AG04449 (cell line): Measurements from ENCODE around the gene EXOSC3.
"Not testable (repeated sequence)": the region's sequence is repeated elsewhere in the genome, so short reads cannot be mapped to it uniquely, and the experiment has no call there.

Experiments
- CTCF ChIA-PET: fragments of 350-600 bp; formaldehyde crosslinking; extraction: SDS; loops from one replicate; lab custom pipeline; 2021; ENCODE audit warnings: antibody characterized with exemption; lab: Yijun Ruan, JAX
- POLR2A ChIA-PET: fragments of 400-600, 350-600 bp; formaldehyde crosslinking; extraction: SDS; loops from one replicate; lab custom pipeline; 2020; ENCODE audit warnings: antibody characterized with exemption, inconsistent platforms; lab: Yijun Ruan, JAX
- DNase-seq: peaks from one replicate; pipeline ENCODE4 v3.0.0-alpha.2; 2010; ENCODE audit warnings: low read depth, low spot score
- H3K4me3 ChIP-seq: 2 replicates; pipeline ENCODE4 v1.5.1; 2011; ENCODE audit warnings: low read depth, mild to moderate bottlenecking, control low read depth, low read length
- CTCF ChIP-seq: IDR thresholded peaks from one replicate; pipeline ENCODE4 v1.5.1; 2011; ENCODE audit warnings: mild to moderate bottlenecking, moderate library complexity, low read length, control low read depth, inconsistent platforms; ENCODE audit not compliant: insufficient read depth; ENCODE audit errors: missing control alignments

EXOSC3 gene

DNA sequence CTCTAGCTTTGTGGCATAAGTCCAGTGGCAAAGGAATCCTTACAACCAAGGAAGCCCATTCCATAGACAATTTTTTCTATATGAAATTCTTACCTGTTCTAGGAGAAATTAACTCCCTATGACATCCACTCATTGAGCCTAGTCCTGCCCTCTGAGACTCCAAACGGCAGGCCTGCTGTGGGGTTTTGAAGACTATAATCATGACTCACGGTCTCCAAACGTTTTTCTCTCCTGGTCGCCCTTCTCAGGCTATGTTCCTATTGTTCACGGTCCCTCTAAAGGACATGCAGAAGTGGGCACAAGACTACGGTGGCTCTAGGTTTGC lies 611 bp downstream of the EXOSC3 start:
- peak overlapping the region; percentile 99 for H3K4me3 ChIP-seq
- ChIA-PET POLR2A (no interaction called here), CTCF (interaction anchor here (1.4 to 1.9 kb wide), 4 partner anchors 13 to 201 kb away, joined by 3 to 6 read pairs (median 4); partner anchors contain the start of gene DCAF10)
- no peak for DNase-seq
- no peak for TF ChIP-seq CTCF

GRCh38 chr9:37778534-37778933 lies 6.3 kb downstream of the EXOSC3 start:
- CTCF ChIA-PET: no interaction called here
- POLR2A ChIA-PET: no interaction called here
- no peak for DNase-seq
- no peak overlapping the region for H3K4me3 ChIP-seq
- no peak for TF ChIP-seq CTCF

DNA sequence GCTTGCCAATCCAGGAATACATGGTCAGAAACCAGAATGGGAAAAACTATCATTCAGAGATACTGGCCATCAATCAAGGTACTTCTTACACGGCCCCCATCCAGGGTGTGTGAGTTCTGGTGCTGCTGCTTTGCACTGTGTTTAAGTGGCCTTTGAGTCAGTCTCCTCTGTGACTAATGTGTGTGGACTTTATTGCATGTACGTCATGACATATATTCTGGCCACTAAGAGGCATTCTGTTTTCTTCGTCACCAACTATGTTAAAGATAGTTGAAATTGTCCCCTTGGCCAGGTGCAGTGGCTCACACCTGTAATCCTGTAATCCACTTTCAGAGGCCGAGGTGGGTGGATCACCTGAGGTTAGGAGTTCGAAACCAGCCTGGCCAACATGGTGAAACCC lies 8.5 kb downstream of the EXOSC3 start:
- ChIA-PET CTCF (no interaction called here), POLR2A (no interaction called here)
- TF ChIP-seq CTCF: no peak
- DNase-seq: no peak
- no peak overlapping the region for H3K4me3 ChIP-seq

DNA sequence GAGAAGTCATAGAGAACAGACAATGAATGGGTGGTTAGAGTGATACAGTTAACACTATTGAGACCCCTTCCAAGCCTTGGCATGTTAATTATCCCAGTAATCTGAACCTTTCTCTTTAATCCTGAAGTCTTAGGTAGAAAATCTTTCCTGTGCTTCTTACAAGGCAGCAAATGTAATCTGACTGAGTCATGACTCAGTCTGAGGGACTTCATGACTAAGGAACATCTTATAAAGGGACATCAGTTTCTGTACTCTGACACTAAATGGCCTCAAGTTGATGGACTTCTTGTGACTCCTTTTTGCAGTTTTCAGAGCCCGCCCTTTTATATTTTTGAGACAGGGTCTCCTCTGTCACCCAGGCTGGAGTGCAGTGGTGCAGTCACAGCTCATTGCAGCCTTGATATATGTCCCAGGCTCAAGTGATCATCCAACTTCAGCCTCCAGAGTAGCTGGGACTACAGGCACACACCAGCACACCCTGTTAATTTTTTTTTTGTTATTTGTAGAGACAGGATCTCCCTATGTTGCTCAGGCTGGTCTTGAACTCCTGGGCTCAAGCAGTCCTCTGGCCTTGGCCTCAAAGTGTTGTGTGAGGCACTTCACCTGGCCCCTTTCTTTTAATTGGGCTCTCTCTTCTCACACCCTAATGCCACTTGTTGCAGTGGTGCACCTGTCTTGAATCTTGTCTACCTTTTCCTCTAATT lies 9.5 kb downstream of the EXOSC3 start:
- DNase-seq: no peak
- CTCF ChIA-PET: no interaction called here
- H3K4me3 ChIP-seq: no peak overlapping the region
- TF ChIP-seq CTCF: no peak
- POLR2A ChIA-PET: interaction anchor here (0.9 to 1.6 kb wide), 3 partner anchors 8 to 25 kb away, joined by 3 to 4 read pairs (median 4); partner anchors contain the start of genes DCAF10 and EXOSC3

- DNase-seq: no peak
- ChIA-PET CTCF (no interaction called here), POLR2A (interaction anchor here (0.6 kb wide), 1 partner anchor 52 kb away, joined by 3 read pairs; no protein-coding TSS in a partner anchor)
- TF ChIP-seq CTCF: no peak
- no peak overlapping the region for H3K4me3 ChIP-seq
These were observed 14.9 kb downstream of the EXOSC3 start for GRCh38 chr9:37769995-37770394.

- CTCF ChIA-PET: no interaction called here
- TF ChIP-seq CTCF: no peak
- DNase-seq: no peak
- no peak overlapping the region for H3K4me3 ChIP-seq
- POLR2A ChIA-PET: no interaction called here
These were observed 15.6 kb downstream of the EXOSC3 start for GRCh38 chr9:37769306-37769705.

GRCh38 chr9:37765263-37765662 lies 19.6 kb downstream of the EXOSC3 start:
- POLR2A ChIA-PET, H3K4me3 ChIP-seq, DNase-seq, CTCF ChIA-PET: not testable (repeated sequence)
